ENCODE results near the gene DCLK1.

Gene DCLK1

DNA sequence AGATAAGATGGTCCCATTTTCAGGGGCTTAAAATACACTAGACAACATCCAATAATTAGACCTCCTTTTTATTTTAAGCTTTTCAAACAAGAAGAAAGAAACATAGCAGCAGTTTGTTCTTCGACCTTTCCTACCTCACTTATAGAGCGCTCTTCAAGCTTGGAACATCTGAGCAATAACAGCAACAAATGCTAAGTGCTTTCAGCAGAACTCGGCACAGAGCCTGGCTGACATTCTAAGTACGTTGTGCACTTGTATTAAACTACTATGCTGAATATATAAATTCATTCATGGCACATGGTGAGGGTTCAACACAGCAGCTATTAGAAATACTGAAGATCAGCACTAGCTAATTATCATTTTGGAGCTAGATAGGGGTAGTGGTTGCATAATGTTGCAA lies 398.6 kb downstream of the DCLK1 start:
- no peak for DNase-seq

DNA sequence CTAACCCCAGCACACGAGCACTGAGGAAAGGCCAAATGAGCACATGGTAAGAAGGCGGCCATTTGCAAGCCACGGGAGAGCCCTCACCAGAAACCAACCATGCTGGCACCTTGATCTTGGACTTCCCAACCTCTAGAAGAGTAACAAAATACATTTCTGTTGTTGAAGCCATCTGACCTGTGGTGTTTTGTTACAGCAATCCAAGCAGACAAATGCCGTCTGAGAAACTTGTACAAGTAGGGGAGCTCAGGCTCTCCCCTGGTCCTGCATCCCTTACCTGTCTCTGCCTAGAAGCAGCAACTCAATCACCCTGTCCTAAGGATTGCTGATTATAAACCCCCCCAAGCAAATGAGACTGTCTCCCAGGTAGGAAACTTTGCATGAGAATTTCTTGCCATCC lies 399.7 kb downstream of the DCLK1 start:
- no peak for DNase-seq

DNA sequence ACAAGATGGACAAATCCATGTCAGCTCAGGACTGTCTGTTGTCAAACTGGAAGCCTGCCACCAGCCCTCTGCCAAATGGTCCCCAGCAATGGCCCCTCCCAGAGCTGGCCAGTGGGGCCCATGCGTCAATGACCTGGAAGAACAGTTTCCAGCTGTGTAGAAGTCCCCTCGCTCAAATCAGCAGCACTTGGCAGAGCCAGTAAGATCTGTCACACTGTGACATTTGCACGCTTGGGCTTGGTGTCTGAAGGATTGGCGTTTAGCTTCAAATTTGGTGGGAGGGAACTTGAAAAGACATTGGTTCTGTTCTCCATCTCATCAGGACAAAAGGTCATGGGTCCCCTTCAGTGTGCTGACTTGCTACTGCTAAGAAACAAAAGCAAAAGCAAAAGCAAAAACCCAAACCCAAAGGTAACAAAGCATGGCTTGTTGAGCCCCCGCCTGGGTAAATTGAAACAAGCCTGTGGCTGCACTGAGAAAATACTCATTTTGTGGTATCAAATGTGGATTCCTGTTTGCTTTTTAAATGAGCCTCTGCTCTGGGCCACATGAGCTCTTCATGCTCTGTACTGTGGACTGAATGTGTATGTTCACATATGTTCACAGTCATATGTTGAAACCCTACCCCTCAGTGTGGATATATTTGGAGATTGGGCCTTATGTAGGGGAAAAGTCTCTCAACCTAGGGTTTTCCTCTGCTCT lies 401.1 kb downstream of the DCLK1 start:
- DNase-seq, result no peak

DNA sequence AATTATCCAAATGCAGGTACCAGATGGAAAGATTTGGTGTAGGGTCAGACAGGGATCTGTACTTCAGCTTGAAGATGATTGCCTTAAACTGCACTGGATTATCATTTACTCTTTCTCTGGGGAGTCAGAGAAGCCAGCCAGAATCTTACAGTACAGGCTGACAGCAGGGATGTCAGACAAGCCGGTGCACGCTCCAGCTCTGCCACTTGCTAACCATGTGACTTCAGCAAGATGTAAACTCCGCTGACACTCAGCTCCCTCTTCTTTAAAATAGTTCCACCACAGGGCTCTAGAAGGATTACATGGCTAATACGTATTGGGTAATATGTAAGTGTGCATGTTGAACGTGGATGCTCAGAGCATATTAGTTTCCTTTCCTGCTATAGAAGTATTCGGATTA lies 403.3 kb downstream of the DCLK1 start:
- DNase-seq, result peak; percentile 57

DNA sequence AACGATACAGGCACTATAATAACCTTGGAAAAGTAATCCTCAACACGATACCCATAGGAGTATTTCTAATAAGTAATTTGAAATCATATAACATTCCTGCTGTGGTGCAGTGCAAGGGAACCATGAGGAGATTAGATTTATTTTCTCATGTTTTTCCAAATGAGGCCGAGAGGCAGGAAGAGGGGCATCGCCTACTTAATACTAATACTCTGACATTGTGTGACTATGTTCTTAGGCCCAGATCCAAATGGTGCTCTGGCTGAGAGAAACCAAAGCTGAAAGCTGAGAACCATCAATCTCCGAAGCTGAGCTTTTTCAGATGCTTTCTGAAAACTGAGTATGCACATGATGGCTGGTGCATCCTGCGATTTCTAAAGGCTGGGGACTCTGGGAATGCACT lies 406.7 kb downstream of the DCLK1 start:
- peak; percentile 7 for DNase-seq

DNA sequence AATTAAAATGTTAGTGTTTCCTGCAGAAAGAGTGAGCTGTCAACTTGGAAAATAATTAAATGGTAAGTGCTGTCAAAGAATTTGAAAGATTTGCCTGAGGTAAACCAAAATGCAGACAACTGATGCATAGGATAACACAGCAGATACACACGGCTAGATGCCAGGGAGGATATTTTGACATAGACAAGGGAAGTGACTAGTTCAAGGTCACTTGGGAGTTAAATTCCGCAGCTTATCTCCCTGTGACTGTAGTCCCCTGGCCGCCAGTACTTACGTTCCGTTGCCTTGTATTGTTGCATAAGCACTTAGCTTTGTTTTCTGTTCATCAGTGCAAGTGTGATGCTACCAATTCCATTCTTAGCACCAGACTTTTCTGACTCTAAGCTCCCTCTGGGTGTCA lies 407.4 kb downstream of the DCLK1 start:
- DNase-seq, result no peak

DNA sequence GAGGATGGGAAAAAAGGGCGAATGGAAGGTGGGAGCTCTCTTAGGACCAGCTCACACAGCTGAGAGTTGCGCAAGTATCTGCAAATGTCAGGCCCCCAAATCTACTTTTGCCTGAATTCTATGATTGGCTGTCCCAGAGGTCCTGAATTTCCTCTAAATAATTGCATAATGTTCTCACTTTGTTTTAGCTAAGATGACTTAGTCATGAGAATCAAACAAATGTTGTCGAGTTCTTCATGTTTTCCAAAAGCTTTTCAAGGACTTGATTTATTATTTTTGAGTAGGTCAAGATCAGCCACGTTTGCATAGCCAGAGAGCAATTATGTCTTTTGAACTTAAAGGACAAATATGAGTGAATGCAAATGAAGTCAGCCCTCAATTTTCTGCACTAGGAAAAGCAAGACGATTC lies 408.1 kb downstream of the DCLK1 start:
- DNase-seq, result no peak

DNA sequence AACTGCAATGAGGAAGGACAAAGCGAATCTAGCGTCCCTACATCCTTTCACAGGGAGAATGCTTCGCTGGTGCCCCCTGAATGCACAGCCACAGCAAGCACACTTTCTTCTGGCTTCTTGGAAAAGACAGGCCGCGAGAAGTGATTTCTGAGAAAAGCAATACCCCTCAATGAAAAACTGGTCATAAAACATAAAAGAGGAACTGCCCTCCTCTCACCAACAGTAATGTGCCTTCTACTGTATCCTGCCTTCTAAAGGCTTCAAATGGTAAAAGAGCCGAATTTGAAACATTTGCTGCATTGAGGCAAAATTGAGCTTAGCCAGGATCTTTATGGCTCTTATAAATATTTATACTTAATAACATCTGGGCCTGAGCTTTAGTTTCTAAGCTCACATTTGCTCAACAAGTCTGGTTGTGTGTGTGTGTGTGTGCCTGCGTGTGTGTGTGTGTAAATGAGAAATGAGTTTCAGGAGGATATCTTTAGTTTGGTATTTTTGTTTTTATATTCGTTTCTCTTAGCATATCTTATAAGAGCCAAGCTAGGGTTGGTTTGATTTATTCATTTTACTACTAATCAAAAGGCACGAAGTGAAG lies 408.6 kb downstream of the DCLK1 start:
- DNase-seq, result no peak

DNA sequence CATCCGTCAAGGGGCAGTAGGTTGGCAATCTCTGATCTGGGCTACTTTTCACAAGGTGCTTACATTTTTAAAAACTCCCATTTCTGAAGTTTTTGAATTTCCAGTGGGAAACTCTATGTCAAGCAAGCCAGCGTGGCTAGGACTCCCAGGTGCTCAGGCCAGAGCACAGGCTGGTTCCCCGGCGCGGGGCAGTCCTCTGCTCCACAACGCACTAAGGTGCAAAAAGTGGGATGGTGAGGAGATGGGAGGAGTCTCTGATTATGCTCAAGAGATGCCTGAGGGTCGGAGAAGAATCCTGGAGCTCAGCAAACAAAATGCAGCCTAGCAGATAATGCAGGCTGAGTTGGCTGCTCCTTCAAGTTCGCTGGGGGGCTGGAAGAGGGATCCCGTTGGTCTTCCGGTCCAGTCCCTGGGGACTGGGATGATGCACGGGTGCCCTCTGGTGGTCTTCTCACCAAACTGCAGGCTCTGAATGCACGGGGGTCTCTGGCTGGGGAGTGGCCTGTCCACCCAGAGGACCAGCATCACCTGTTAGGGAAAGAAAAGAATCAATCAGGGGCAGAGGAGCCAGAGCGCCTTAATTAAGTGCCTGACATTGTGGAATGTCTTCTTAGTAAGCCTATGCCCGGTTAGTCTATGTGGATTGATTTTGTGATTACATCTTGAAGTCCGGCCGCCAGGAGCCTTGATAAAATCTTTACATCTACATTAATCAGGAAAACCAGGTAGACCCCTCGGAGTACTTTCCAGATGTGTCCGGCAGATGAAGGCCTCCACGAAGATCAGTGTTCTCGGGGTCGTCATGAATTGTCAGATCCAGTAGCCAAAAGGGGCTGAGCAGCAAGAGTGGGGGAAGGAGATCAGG lies 410.3 kb downstream of the DCLK1 start:
- peak; percentile 74 for DNase-seq

DNA sequence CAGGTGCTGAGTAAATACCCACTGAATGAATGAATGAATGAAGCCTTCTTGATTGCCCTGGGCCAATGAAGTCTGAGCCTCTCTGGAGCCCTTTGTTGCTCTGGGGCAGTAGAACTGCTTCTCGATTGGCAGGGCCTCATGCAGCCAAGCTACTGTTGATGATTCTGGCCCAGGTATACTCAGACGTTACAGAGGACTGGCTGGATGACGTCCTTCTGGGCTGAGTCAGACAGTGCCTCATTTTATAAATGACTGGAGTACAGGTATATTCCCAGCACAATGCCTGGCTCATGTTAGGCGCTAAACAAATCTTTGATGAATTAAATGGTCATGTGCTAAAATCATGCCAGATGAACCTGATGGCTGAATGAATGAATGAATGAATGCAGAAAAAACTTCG lies 410.9 kb downstream of the DCLK1 start:
- no peak for DNase-seq
